Measurements from ENCODE around the gene AMBP. TPM values are rescaled to one million over a fixed set of nuclear protein-coding genes. Genes with fewer than 3 reads are reported as not detected.
A peak's percentile ranks its signal among the peaks of the same experiment; 100 is the strongest.
"Not testable (repeated sequence)": the region's sequence is repeated elsewhere in the genome, so short reads cannot be mapped to it uniquely, and the experiment has no call there.

The AMBP gene
- total RNA-seq, 1 donor from 2014 or later = 1.0 TPM

DNA sequence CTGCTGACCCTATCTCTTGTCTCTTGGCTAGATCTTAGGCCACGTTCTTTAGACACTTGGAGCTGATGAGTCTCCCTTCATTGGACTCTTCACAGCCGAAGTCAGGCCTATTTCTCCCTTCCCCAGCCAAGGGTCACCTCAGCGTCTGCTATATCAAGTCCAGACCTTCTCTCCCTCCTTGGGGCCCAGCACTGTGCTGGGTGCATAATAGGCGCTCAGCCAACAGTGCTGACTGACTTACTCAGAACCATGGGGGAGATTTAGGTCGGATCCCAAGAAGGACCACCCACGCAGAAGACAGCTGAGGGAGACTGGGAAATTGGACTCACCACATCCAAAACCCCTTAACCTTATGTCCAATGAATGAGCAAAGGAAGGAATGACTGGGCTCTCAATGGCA, 5.6 kb upstream of the AMBP start:
- DNase-seq (no peak), ATAC-seq (no peak)
- Histone ChIP-seq H3K27me3 (ENCODE audit: low read depth) (no peaks in the 10 kb centered on the region), H3K36me3 (no peaks in the 10 kb centered on the region), H3K4me1 (peaks cover 26% of the 10 kb centered on the region), H3K9me3 (no peaks in the 10 kb centered on the region), H3K4me3 (no peak overlapping the region), H3K27ac (no peak overlapping the region)
- TF ChIP-seq, protein P1, sequence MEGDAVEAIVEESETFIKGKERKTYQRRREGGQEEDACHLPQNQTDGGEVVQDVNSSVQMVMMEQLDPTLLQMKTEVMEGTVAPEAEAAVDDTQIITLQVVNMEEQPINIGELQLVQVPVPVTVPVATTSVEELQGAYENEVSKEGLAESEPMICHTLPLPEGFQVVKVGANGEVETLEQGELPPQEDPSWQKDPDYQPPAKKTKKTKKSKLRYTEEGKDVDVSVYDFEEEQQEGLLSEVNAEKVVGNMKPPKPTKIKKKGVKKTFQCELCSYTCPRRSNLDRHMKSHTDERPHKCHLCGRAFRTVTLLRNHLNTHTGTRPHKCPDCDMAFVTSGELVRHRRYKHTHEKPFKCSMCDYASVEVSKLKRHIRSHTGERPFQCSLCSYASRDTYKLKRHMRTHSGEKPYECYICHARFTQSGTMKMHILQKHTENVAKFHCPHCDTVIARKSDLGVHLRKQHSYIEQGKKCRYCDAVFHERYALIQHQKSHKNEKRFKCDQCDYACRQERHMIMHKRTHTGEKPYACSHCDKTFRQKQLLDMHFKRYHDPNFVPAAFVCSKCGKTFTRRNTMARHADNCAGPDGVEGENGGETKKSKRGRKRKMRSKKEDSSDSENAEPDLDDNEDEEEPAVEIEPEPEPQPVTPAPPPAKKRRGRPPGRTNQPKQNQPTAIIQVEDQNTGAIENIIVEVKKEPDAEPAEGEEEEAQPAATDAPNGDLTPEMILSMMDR (IDR thresholded peaks at IDR 0.05) = no peak
- intact Hi-C loops (cut with DNase I) = no loop called here

GRCh38 chr9:114082763-114083412, 4.8 kb upstream of the AMBP start:
- H3K4me1 ChIP-seq = peaks cover 33% of the 10 kb centered on the region
- H3K4me3 ChIP-seq; ATAC-seq; DNase-seq; H3K27me3 ChIP-seq (ENCODE audit: low read depth); H3K27ac ChIP-seq; H3K36me3 ChIP-seq; H3K9me3 ChIP-seq; intact Hi-C loops (cut with DNase I): not testable (repeated sequence)

GRCh38 chr9:114082017-114082762, 4.1 kb upstream of the AMBP start:
- H3K9me3 ChIP-seq = no peaks in the 10 kb centered on the region
- ATAC-seq (peak; percentile 89 to 90), DNase-seq (peak; percentile 84)
- no peaks in the 10 kb centered on the region for H3K27me3 ChIP-seq (ENCODE audit: low read depth)
- TF ChIP-seq, protein P1 (IDR thresholded peaks at IDR 0.05) = peak; percentile 90
- intact Hi-C loops (cut with DNase I) = no loop called here
- no peaks in the 10 kb centered on the region for H3K36me3 ChIP-seq
- peaks cover 35% of the 10 kb centered on the region for H3K4me1 ChIP-seq
- no peak overlapping the region for H3K4me3 ChIP-seq
- peak overlapping the region; percentile 29 for H3K27ac ChIP-seq

- DNase-seq = no peak
- Histone ChIP-seq H3K4me1 (peaks cover 35% of the 10 kb centered on the region), H3K9me3 (no peaks in the 10 kb centered on the region), H3K27ac (peak overlapping the region; percentile 29), H3K27me3 (ENCODE audit: low read depth) (no peaks in the 10 kb centered on the region), H3K4me3 (no peak overlapping the region), H3K36me3 (no peaks in the 10 kb centered on the region)
- peak in 1 of 2 donors; percentile 32 for ATAC-seq
- intact Hi-C loops (cut with DNase I) = no loop called here
- TF ChIP-seq, protein P1 (IDR thresholded peaks at IDR 0.05) = no peak
These were observed 3.4 kb upstream of the AMBP start for GRCh38 chr9:114081441-114082016.

- intact Hi-C loops (cut with DNase I) = no loop called here
- DNase-seq = no peak
- ATAC-seq = peak; percentile 76 to 84
These were observed 2.8 kb upstream of the AMBP start for GRCh38 chr9:114080773-114081440.

More at GRCh38 chr9:114080773-114081440, 2.8 kb upstream of the AMBP start:
- Histone ChIP-seq H3K4me1 (peaks cover 35% of the 10 kb centered on the region), H3K27ac (peak overlapping the region; percentile 18), H3K27me3 (ENCODE audit: low read depth) (no peaks in the 10 kb centered on the region), H3K36me3 (no peaks in the 10 kb centered on the region), H3K4me3 (no peak overlapping the region), H3K9me3 (no peaks in the 10 kb centered on the region)
- TF ChIP-seq, protein P1 (IDR thresholded peaks at IDR 0.05) = no peak
